ENCODE results near the gene NT5C3B. TPM values are rescaled to one million over a fixed set of nuclear protein-coding genes. Genes with fewer than 3 reads are reported as not detected.
"Not testable (repeated sequence)": the region's sequence is repeated elsewhere in the genome, so short reads cannot be mapped to it uniquely, and the experiment has no call there.

NT5C3B gene
- total RNA-seq, 6 donors from 2014 or later = 35.1 to 61.8 (median 37.5) TPM

GRCh38 chr17:41836550-41837196 lies 641 bp upstream of the NT5C3B start:
- WGBS, 2 donors = 44 to 54% methylated on average over 21 of the region's 21 CpGs
- ATAC-seq (ENCODE audit: low FRiP score in 2 of 2) (no peak), DNase-seq (no peak)
- H3K4me3 ChIP-seq = peak overlapping the region; percentile 77 to 94 (median 90)
- peaks cover 0 to 13% (median 4%) of the 10 kb centered on the region in 4 donors for H3K36me3 ChIP-seq
- peaks cover 5 to 23% (median 13%) of the 10 kb centered on the region in 4 donors for H3K4me1 ChIP-seq
- TF ChIP-seq, protein P1, sequence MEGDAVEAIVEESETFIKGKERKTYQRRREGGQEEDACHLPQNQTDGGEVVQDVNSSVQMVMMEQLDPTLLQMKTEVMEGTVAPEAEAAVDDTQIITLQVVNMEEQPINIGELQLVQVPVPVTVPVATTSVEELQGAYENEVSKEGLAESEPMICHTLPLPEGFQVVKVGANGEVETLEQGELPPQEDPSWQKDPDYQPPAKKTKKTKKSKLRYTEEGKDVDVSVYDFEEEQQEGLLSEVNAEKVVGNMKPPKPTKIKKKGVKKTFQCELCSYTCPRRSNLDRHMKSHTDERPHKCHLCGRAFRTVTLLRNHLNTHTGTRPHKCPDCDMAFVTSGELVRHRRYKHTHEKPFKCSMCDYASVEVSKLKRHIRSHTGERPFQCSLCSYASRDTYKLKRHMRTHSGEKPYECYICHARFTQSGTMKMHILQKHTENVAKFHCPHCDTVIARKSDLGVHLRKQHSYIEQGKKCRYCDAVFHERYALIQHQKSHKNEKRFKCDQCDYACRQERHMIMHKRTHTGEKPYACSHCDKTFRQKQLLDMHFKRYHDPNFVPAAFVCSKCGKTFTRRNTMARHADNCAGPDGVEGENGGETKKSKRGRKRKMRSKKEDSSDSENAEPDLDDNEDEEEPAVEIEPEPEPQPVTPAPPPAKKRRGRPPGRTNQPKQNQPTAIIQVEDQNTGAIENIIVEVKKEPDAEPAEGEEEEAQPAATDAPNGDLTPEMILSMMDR (IDR thresholded peaks at IDR 0.05) = no peak
- TF ChIP-seq POLR2AphosphoS5 (IDR thresholded peaks at IDR 0.05) (no peak), POLR2A (IDR thresholded peaks at IDR 0.05) (no peak), EP300 (IDR thresholded peaks at IDR 0.05) (no peak)
- no peaks in the 10 kb centered on the region for H3K27me3 ChIP-seq
- H3K27ac ChIP-seq = peak overlapping the region; percentile 16 to 85 (median 76)
- no peaks in the 10 kb centered on the region for H3K9me3 ChIP-seq

- 19 to 33% methylated on average over 6 to 13 of the region's 13 CpGs for WGBS, 2 donors
- H3K9me3 ChIP-seq = no peaks in the 10 kb centered on the region
- peak overlapping the region in 3 of 4 donors; percentile 74 to 85 (median 78) for H3K27ac ChIP-seq
- TF ChIP-seq, protein P1 (IDR thresholded peaks at IDR 0.05) = no peak
- no peak for TF ChIP-seq EP300 (IDR thresholded peaks at IDR 0.05)
- no peak for TF ChIP-seq POLR2AphosphoS5 (IDR thresholded peaks at IDR 0.05)
- TF ChIP-seq POLR2A (IDR thresholded peaks at IDR 0.05) = no peak
- H3K27me3 ChIP-seq = no peaks in the 10 kb centered on the region
- peak overlapping the region; percentile 77 to 94 (median 90) for H3K4me3 ChIP-seq
- DNase-seq = no peak
- peaks cover 0 to 26% (median 9%) of the 10 kb centered on the region in 4 donors for H3K36me3 ChIP-seq
- H3K4me1 ChIP-seq = peaks cover 5 to 23% (median 13%) of the 10 kb centered on the region in 4 donors
- ATAC-seq (ENCODE audit: low FRiP score in 2 of 2) = peak; percentile 24 to 80
Observed at GRCh38 chr17:41835214-41835799, 725 bp downstream of the NT5C3B start.

DNA sequence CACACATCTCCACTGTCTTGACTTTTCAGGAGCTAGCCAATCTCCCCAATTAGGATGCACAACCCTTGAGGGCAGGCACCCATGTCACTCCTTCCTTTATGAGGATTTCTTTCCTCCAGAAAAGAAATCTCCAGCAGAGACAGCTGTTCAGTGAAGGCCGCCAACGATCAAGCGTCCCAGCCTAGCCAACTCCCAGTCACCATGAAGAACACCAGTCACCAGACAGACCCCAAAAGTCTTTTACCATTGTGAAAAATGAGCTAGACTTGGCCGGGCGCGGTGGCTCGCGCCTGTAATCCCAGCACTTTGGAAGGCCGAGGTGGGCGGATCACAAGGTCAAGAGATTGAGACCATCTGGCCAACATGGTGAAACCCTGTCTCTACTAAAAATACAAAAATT lies 6.1 kb downstream of the NT5C3B start:
- not testable (repeated sequence) for DNase-seq; H3K27me3 ChIP-seq; ATAC-seq (ENCODE audit: low FRiP score in 2 of 2); H3K4me3 ChIP-seq; H3K9me3 ChIP-seq; H3K4me1 ChIP-seq; H3K27ac ChIP-seq
- WGBS, 2 donors = 82 to 86% methylated on average over 10 of the region's 10 CpGs
- peaks cover 9 to 79% (median 34%) of the 10 kb centered on the region in 4 donors for H3K36me3 ChIP-seq

GRCh38 chr17:41825175-41825845 lies 10.7 kb downstream of the NT5C3B start:
- TF ChIP-seq POLR2A (IDR thresholded peaks at IDR 0.05) (no peak), EP300 (IDR thresholded peaks at IDR 0.05) (no peak), POLR2AphosphoS5 (IDR thresholded peaks at IDR 0.05) (no peak)
- TF ChIP-seq, protein P1 (IDR thresholded peaks at IDR 0.05) = no peak
- Histone ChIP-seq H3K27ac (no peak overlapping the region), H3K27me3 (no peaks in the 10 kb centered on the region), H3K9me3 (no peaks in the 10 kb centered on the region), H3K4me3 (no peak overlapping the region), H3K36me3 (peaks cover 9 to 60% (median 26%) of the 10 kb centered on the region in 4 donors), H3K4me1 (no peaks in the 10 kb centered on the region)
- DNase-seq (no peak), ATAC-seq (ENCODE audit: low FRiP score in 2 of 2) (no peak)
- WGBS, 2 donors = 92 to 95% methylated on average over 12 to 19 of the region's 19 CpGs

- peaks cover 4 to 48% (median 18%) of the 10 kb centered on the region in 4 donors for H3K36me3 ChIP-seq
- H3K4me3 ChIP-seq = no peak overlapping the region
- H3K4me1 ChIP-seq = no peaks in the 10 kb centered on the region
- TF ChIP-seq POLR2AphosphoS5 (IDR thresholded peaks at IDR 0.05) (no peak), EP300 (IDR thresholded peaks at IDR 0.05) (no peak), POLR2A (IDR thresholded peaks at IDR 0.05) (no peak)
- TF ChIP-seq, protein P1 (IDR thresholded peaks at IDR 0.05) = no peak
- DNase-seq (no peak), ATAC-seq (ENCODE audit: low FRiP score in 2 of 2) (peak in 1 of 2 donors; percentile 39)
- WGBS, 2 donors = 80 to 88% methylated on average over 4 to 6 of the region's 7 CpGs
- no peaks in the 10 kb centered on the region for H3K27me3 ChIP-seq
- no peak overlapping the region for H3K27ac ChIP-seq
- H3K9me3 ChIP-seq = no peaks in the 10 kb centered on the region
Observed at GRCh38 chr17:41824086-41824485, 11.9 kb downstream of the NT5C3B start.

Measured in upper lobe of left lung (tissue), 6 donors.